CD4-positive, alpha-beta T cell treated with Interleukin-21 for 1 hour (primary cell): Measurements from ENCODE around the gene CALR.
A peak's percentile ranks its signal among the peaks of the same experiment; 100 is the strongest.
"Not testable (repeated sequence)": the region's sequence is repeated elsewhere in the genome, so short reads cannot be mapped to it uniquely, and the experiment has no call there.

Experiments used
- DNase-seq: peaks from one replicate; pipeline ENCODE4 v3.0.0-alpha.2; 2020

CALR gene

GRCh38 chr19:12937927-12938778, at the start of gene CALR:
Gene CALR (plus strand): TSS chr19:12938609. CDS start chr19:12938680, 71 bp downstream.
- peak; percentile 100 for DNase-seq

- not testable (repeated sequence) for DNase-seq
Measured at GRCh38 chr19:12890299-12890786, 48.1 kb upstream of the CALR start.

- DNase-seq, result peak; percentile 99
Measured at GRCh38 chr19:12890787-12891552, 47.4 kb upstream of the CALR start, which contains the start of gene GCDH. Gene GCDH (plus strand): TSS chr19:12891160. CDS start chr19:12891305, 145 bp downstream.

GRCh38 chr19:12891553-12892021, 46.8 kb upstream of the CALR start:
- no peak for DNase-seq

GRCh38 chr19:12893582-12893981, 44.8 kb upstream of the CALR start:
- DNase-seq, result no peak

- no peak for DNase-seq
Measured at GRCh38 chr19:12896460-12896859, 41.9 kb upstream of the CALR start.

- DNase-seq, result no peak
Measured at GRCh38 chr19:12899891-12900518, 38.4 kb upstream of the CALR start.

- DNase-seq, result no peak
Measured at GRCh38 chr19:12907166-12907565, 31.2 kb upstream of the CALR start.

- no peak for DNase-seq
Measured at GRCh38 chr19:12912571-12912970, 25.8 kb upstream of the CALR start.

- no peak for DNase-seq
Measured at GRCh38 chr19:12913011-12913561, 25.3 kb upstream of the CALR start.

GRCh38 chr19:12913851-12914690, 24.3 kb upstream of the CALR start:
- DNase-seq, result peak; percentile 64

- DNase-seq, result not testable (repeated sequence)
Measured at GRCh38 chr19:12915860-12916259, 22.5 kb upstream of the CALR start.

- no peak for DNase-seq
Measured at GRCh38 chr19:12918253-12918652, 20.2 kb upstream of the CALR start.

- no peak for DNase-seq
Measured at GRCh38 chr19:12921047-12921446, 17.4 kb upstream of the CALR start.

GRCh38 chr19:12922959-12923358, 15.4 kb upstream of the CALR start:
- DNase-seq, result no peak

GRCh38 chr19:12924621-12925310, 13.6 kb upstream of the CALR start:
- no peak for DNase-seq

- DNase-seq, result no peak
Measured at GRCh38 chr19:12930002-12930645, 8.3 kb upstream of the CALR start.

- no peak for DNase-seq
Measured at GRCh38 chr19:12932392-12933286, 5.8 kb upstream of the CALR start.

- peak; percentile 91 for DNase-seq
Measured at GRCh38 chr19:12933287-12934072, 4.9 kb upstream of the CALR start, which contains the start of gene FARSA. Gene FARSA (minus strand): TSS chr19:12933711. CDS start chr19:12933696, 15 bp downstream.
